ENCODE data around the gene NR4A2.

DNA sequence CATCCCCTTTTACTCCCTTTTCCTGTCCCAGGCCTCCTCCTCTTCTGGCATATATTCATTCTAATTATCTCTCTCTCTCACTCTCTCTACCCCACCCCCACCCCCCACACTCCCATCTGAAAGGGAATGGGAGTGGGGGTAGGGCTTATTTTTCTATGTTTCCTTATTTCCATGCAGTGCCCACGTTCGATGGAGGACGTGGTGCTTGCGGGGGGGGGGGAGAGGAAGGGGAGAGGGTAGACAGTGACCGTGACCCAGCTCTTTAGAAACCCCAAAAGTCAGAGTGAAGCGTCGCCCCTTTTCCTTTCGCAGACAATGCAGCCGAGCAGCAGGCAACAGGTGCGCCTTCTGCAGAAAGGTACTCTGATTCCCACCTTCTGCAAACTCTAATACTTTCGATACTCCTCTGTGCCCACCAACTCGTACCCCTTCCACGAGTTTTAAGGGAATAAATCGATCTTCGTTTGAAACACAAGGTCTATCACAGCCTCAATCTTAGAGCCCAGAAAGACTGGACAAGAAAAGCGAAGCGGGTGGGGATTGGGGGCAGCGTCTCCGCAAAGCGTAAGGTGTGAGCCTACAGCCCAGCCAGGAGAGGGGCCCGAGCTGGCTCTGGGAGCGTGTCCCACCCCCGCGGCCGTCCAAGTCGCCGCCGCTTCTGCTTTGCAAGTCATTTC is 891 bp upstream of the NR4A2 start:
- TF ChIP-seq POLR2A (IDR thresholded peaks at IDR 0.05; ENCODE audit: low read length): no peak
- TF ChIP-seq GATA1 (IDR thresholded peaks at IDR 0.05; ENCODE audit: low read depth, low read length): no peak

Data from erythroblast (primary cell).